Measurements from ENCODE around the gene SCIN.

- TF ChIP-seq POLR2AphosphoS5 (IDR thresholded peaks at IDR 0.05; ENCODE audit: low read depth, low read length), result no peak
- no peak for TF ChIP-seq TAF1 (IDR thresholded peaks at IDR 0.05; ENCODE audit: borderline replicate concordance, insufficient read depth, low read length)
- TF ChIP-seq REST (IDR thresholded peaks at IDR 0.05; ENCODE audit: insufficient read depth in 1 of 2, low read depth in 2 of 2, low read length in 2 of 2), result no peak
- TF ChIP-seq SIN3A (IDR thresholded peaks at IDR 0.05; ENCODE audit: borderline replicate concordance, insufficient read depth, low read length), result no peak
Observed at GRCh38 chr7:12582362-12582761, 11.8 kb downstream of the SCIN start.
